Fibroblast of lung (primary cell): Measurements from ENCODE around the gene MYL12B. TPM values are rescaled to one million over a fixed set of nuclear protein-coding genes. Genes with fewer than 3 reads are reported as not detected.
A peak's percentile ranks its signal among the peaks of the same experiment; 100 is the strongest.
"Not testable (repeated sequence)": the region's sequence is repeated elsewhere in the genome, so short reads cannot be mapped to it uniquely, and the experiment has no call there.

Experiments
- DNase-seq, 2 donors: peaks; one replicate each; pipeline versions ENCODE4 v3.0.0 to v3.0.0-alpha.2; 2010; ENCODE audit warnings: low read depth in 2 of 2
- H2AFZ ChIP-seq: 2 replicates; pipeline ENCODE4 v1.5.1; 2012; ENCODE audit warnings: low read length, control low read depth, inconsistent platforms
- H3K27ac ChIP-seq: 2 replicates; pipeline ENCODE4 v1.5.1; 2011; ENCODE audit warnings: low read length, control low read depth; ENCODE audit not compliant: insufficient read depth
- H3K27me3 ChIP-seq: 2 replicates; pipeline ENCODE4 v1.5.1; 2011; ENCODE audit warnings: mild to moderate bottlenecking, low read length; ENCODE audit not compliant: control insufficient read depth, insufficient read depth
- H3K36me3 ChIP-seq: 2 replicates; pipeline ENCODE4 v1.5.1; 2011; ENCODE audit warnings: low read length; ENCODE audit not compliant: control insufficient read depth, insufficient read depth
- H3K4me1 ChIP-seq: 2 replicates; pipeline ENCODE4 v1.5.1; 2011; ENCODE audit warnings: low read length; ENCODE audit not compliant: control insufficient read depth, insufficient read depth; ENCODE audit errors: extremely low read depth
- H3K4me2 ChIP-seq: 2 replicates; pipeline ENCODE4 v1.5.1; 2011; ENCODE audit warnings: low read length, control low read depth; ENCODE audit not compliant: insufficient read depth; ENCODE audit errors: extremely low read depth
- H3K4me3 ChIP-seq, 4 experiments: fragments of 200-600 bp in 1 of 4; sonication (generic) in 1 of 4; replicated peaks in 1 of 4; 2 replicates each; pipeline ENCODE4 v1.5.1; 2011 to 2016; ENCODE audit warnings: low read length in 4 of 4, low read depth in 3 of 4, mild to moderate bottlenecking in 3 of 4, control low read depth in 2 of 4, inconsistent platforms in 1 of 4, mixed read lengths in 1 of 4; ENCODE audit not compliant: insufficient read depth in 1 of 4; ENCODE audit errors: control extremely low read depth in 1 of 4
- H3K79me2 ChIP-seq: 2 replicates; pipeline ENCODE4 v1.5.1; 2012; ENCODE audit warnings: mild to moderate bottlenecking, low read length, inconsistent platforms; ENCODE audit not compliant: control insufficient read depth, insufficient read depth
- H3K9ac ChIP-seq: 2 replicates; pipeline ENCODE4 v1.5.1; 2011; ENCODE audit warnings: mild to moderate bottlenecking, low read length, control low read depth; ENCODE audit not compliant: insufficient read depth
- H3K9me3 ChIP-seq: 2 replicates; pipeline ENCODE4 v1.5.1; 2012; ENCODE audit warnings: low read depth, low read length; ENCODE audit not compliant: control insufficient read depth, insufficient read depth
- H4K20me1 ChIP-seq: 2 replicates; pipeline ENCODE4 v1.5.1; 2011; ENCODE audit warnings: low read length; ENCODE audit not compliant: control insufficient read depth, insufficient read depth; ENCODE audit errors: extremely low read depth
- EZH2 ChIP-seq: IDR thresholded peaks from 2 replicates; pipeline ENCODE4 v1.5.1; 2012; ENCODE audit warnings: low read length, control low read depth, mild to moderate bottlenecking; ENCODE audit errors: missing control alignments
- polyA plus RNA-seq, 2 donors: library from polyadenylated mRNA; depleted of rRNA in 1 of 2; stranded (reverse) in 1 of 2; unstranded in 1 of 2; fragments of >200 nt; gene quantifications; 2 replicates each; pipeline ENCODE4 v1.2.1, GENCODE V29; 2011 to 2012; ENCODE audit warnings: missing spikeins in 1 of 2
- total RNA-seq: library from RNA; depleted of rRNA; stranded (reverse); fragments of >200 nt; gene quantifications from 2 replicates; pipeline ENCODE4 v1.2.1, GENCODE V29; 2014
- TF ChIP-seq, protein P1 (sequence below), 2 donors: IDR thresholded peaks in 1 of 2; conservative IDR thresholded peaks in 1 of 2; 1 replicate in 1 of 2; 2 replicates in 1 of 2; pipeline ENCODE4 v1.5.1; 2011 to 2012; ENCODE audit warnings: low read length in 2 of 2, control low read depth in 1 of 2, inconsistent platforms in 1 of 2, low read depth in 1 of 2, mild to moderate bottlenecking in 1 of 2

The MYL12B gene
- total and polyA plus RNA-seq, 2 donors (not counting 1 experiment from before 2014, with no cell fraction given) = 473 to 1,122 TPM

DNA sequence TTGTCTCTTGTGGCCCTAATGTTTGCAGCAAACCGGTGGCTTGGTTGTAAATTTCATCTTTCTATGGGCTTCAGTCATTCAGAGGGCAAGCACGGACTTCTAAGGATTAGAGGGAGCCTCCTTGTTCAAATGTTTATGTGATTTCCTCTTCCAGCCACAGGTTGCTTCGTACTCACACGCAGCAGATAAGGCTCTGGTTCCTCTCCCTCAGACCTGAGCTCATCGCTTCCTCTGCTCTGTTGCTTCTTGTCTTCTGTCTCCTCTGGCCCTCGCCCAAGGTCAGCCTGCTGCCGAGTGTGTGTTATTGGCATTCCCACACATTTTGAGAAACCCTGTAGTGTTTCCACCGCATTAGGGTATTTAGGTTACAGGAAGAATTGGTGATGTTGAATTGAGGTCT lies 44.0 kb downstream of the MYL12B start:
- Histone ChIP-seq H3K27me3 (no peaks in the 10 kb centered on the region), H2AFZ (peak overlapping the region; percentile 21)

GRCh38 chr18:3306391-3306790 lies 44.5 kb downstream of the MYL12B start:
- Histone ChIP-seq H3K79me2 (no peaks in the 10 kb centered on the region), H3K4me3 (no peak overlapping the region), H3K27me3 (no peaks in the 10 kb centered on the region), H3K9ac (no peak overlapping the region), H3K9me3 (no peaks in the 10 kb centered on the region), H3K36me3 (no peaks in the 10 kb centered on the region), H3K4me1 (peaks cover 8% of the 10 kb centered on the region), H3K4me2 (no peak overlapping the region), H2AFZ (no peak overlapping the region), H4K20me1 (no peaks in the 10 kb centered on the region), H3K27ac (no peak overlapping the region)
- no peak for DNase-seq
- TF ChIP-seq, protein P1, sequence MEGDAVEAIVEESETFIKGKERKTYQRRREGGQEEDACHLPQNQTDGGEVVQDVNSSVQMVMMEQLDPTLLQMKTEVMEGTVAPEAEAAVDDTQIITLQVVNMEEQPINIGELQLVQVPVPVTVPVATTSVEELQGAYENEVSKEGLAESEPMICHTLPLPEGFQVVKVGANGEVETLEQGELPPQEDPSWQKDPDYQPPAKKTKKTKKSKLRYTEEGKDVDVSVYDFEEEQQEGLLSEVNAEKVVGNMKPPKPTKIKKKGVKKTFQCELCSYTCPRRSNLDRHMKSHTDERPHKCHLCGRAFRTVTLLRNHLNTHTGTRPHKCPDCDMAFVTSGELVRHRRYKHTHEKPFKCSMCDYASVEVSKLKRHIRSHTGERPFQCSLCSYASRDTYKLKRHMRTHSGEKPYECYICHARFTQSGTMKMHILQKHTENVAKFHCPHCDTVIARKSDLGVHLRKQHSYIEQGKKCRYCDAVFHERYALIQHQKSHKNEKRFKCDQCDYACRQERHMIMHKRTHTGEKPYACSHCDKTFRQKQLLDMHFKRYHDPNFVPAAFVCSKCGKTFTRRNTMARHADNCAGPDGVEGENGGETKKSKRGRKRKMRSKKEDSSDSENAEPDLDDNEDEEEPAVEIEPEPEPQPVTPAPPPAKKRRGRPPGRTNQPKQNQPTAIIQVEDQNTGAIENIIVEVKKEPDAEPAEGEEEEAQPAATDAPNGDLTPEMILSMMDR (conservative IDR thresholded peaks at IDR 0.05 in 1 of 2, IDR thresholded peaks at IDR 0.05 in 1 of 2; ENCODE audit: low read depth in 1 of 2, low read length in 2 of 2) = no peak
- TF ChIP-seq EZH2 = no peak

More for the DNA sequence above, 44.0 kb downstream of the MYL12B start:
- H3K79me2 ChIP-seq = no peaks in the 10 kb centered on the region
- H4K20me1 ChIP-seq = no peaks in the 10 kb centered on the region
- TF ChIP-seq EZH2 = no peak
- TF ChIP-seq, protein P1 (conservative IDR thresholded peaks at IDR 0.05 in 1 of 2, IDR thresholded peaks at IDR 0.05 in 1 of 2; ENCODE audit: low read depth in 1 of 2, low read length in 2 of 2) = no peak
- H3K9me3 ChIP-seq = no peaks in the 10 kb centered on the region
- H3K4me3 ChIP-seq = no peak overlapping the region
- peaks cover 8% of the 10 kb centered on the region for H3K4me1 ChIP-seq
- H3K9ac ChIP-seq = no peak overlapping the region
- peak; percentile 61 to 76 for DNase-seq
- peak overlapping the region; percentile 23 for H3K4me2 ChIP-seq
- no peaks in the 10 kb centered on the region for H3K36me3 ChIP-seq
- H3K27ac ChIP-seq = peak overlapping the region; percentile 17

- no peaks in the 10 kb centered on the region for H3K79me2 ChIP-seq
- H3K27me3 ChIP-seq = no peaks in the 10 kb centered on the region
- no peak for DNase-seq
- H3K4me3 ChIP-seq = no peak overlapping the region
- no peaks in the 10 kb centered on the region for H3K4me1 ChIP-seq
- no peaks in the 10 kb centered on the region for H4K20me1 ChIP-seq
- no peak overlapping the region for H2AFZ ChIP-seq
- H3K27ac ChIP-seq = no peak overlapping the region
- H3K9me3 ChIP-seq = no peaks in the 10 kb centered on the region
- no peak overlapping the region for H3K4me2 ChIP-seq
- no peak overlapping the region for H3K9ac ChIP-seq
- TF ChIP-seq, protein P1 (conservative IDR thresholded peaks at IDR 0.05 in 1 of 2, IDR thresholded peaks at IDR 0.05 in 1 of 2; ENCODE audit: low read depth in 1 of 2, low read length in 2 of 2) = no peak
- TF ChIP-seq EZH2 = no peak
- no peaks in the 10 kb centered on the region for H3K36me3 ChIP-seq
These were observed 51.8 kb downstream of the MYL12B start for GRCh38 chr18:3313685-3314084.

GRCh38 chr18:3315344-3315743 lies 53.4 kb downstream of the MYL12B start:
- H3K9ac ChIP-seq, H3K4me3 ChIP-seq, DNase-seq, H3K27ac ChIP-seq, H3K9me3 ChIP-seq, H3K79me2 ChIP-seq, H4K20me1 ChIP-seq, H3K27me3 ChIP-seq, H3K4me2 ChIP-seq, H3K36me3 ChIP-seq, H2AFZ ChIP-seq, H3K4me1 ChIP-seq: not testable (repeated sequence)
